Esophagus (tissue), 2 donors: ENCODE results near the gene HSPA1A. TPM values are rescaled to one million over a fixed set of nuclear protein-coding genes. Genes with fewer than 3 reads are reported as not detected.
"Not testable (repeated sequence)": the region's sequence is repeated elsewhere in the genome, so short reads cannot be mapped to it uniquely, and the experiment has no call there.

ENCODE experiments used
- H3K27ac ChIP-seq, 2 donors: one replicate each; pipeline ENCODE4 v1.5.1; 2013; ENCODE audit warnings: low read depth in 2 of 2, mild to moderate bottlenecking in 2 of 2, inconsistent platforms in 1 of 2, low read length in 1 of 2, moderate library complexity in 1 of 2
- H3K27me3 ChIP-seq, 2 donors: one replicate each; pipeline ENCODE4 v1.6.1; 2013; ENCODE audit warnings: low read length in 2 of 2, control low read depth in 1 of 2, mild to moderate bottlenecking in 1 of 2; ENCODE audit not compliant: insufficient read depth in 2 of 2, control insufficient read depth in 1 of 2
- H3K36me3 ChIP-seq, 2 donors: one replicate each; pipeline ENCODE4 v1.6.1; 2013; ENCODE audit warnings: low read length in 1 of 2; ENCODE audit not compliant: control insufficient read depth in 2 of 2, insufficient read depth in 2 of 2
- H3K4me1 ChIP-seq, 2 donors: one replicate each; pipeline ENCODE4 v1.6.1; 2013; ENCODE audit warnings: low read length in 1 of 2; ENCODE audit not compliant: control insufficient read depth in 2 of 2, insufficient read depth in 2 of 2
- H3K4me3 ChIP-seq, 2 donors: one replicate each; pipeline ENCODE4 v1.5.1; 2013; ENCODE audit warnings: low read length in 2 of 2, mild to moderate bottlenecking in 2 of 2, low read depth in 1 of 2, moderate library complexity in 1 of 2
- H3K9me3 ChIP-seq, 2 donors: one replicate each; pipeline ENCODE4 v1.6.1; 2013; ENCODE audit warnings: mild to moderate bottlenecking in 2 of 2, low read depth in 1 of 2, low read length in 1 of 2, moderate library complexity in 1 of 2; ENCODE audit not compliant: control insufficient read depth in 2 of 2, insufficient read depth in 1 of 2
- WGBS, 2 donors: extraction: QIAGEN DNeasy Blood & Tissue Kit; methylation state at CpG; one replicate each; pipeline ENCODE4 v1.1.7; 2013; 5-methylcytosine and 5-hydroxymethylcytosine counted together
- polyA plus RNA-seq, 2 donors: library from polyadenylated mRNA; stranded (reverse); fragments of 200-250 nt; gene quantifications; one replicate each; pipeline ENCODE4 v1.2.3, GENCODE V29; 2013
- donor health status: healthy with polysubstance abuse.
- donor health status: Bipolar disorder and iron deficiency.

Gene HSPA1A
- polyA plus RNA-seq, 2 donors = 105 to 125 TPM

DNA sequence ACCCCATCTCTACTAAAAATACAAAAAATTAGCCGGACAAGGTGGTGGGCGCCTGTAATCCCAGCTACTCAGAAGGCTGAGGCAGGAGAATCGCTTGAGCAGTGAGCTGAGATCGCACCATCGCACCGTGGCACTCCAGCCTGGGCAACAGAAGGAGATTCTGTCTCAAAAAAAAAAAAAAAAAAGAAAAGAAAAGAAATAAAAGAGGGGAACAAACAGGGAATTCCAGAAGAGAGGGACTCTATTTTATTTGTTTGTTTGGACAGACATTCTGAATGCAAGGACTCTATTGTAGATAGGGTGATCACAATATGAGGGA, 21.5 kb upstream of the HSPA1A start:
- not testable (repeated sequence) for H3K4me1 ChIP-seq, H3K27me3 ChIP-seq, H3K9me3 ChIP-seq, H3K36me3 ChIP-seq, H3K4me3 ChIP-seq, H3K27ac ChIP-seq
- 91 to 96% methylated on average over 6 of the region's 6 CpGs for WGBS, 2 donors

DNA sequence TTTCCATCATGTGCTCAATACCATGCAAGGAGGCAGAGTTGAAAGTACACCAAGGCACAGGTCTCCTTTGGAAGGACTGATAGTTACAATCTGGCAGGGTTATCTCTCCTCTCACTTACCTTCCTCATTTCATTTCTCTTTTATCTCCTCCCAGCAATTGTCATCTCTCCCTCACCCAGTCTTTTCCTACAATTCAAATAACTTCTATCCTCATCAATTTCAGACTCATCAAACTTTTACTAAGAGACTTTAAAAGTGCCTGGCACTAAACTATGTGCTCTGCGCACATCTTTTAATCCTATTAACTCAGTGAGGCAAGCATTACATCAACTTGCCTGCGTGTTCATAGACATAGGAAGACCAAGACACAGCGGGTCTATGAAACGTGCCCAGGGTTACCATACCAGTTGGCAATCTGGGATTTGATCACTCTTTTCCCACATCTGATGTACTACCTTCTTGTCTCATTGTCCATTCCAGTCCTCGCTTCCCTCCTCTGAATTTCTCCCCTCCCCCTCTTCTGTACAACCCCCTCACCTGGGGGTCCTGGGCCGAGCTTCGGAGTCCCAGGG, 21.0 kb upstream of the HSPA1A start:
- no peaks in the 10 kb centered on the region for H3K9me3 ChIP-seq
- peaks cover 0 to 2% of the 10 kb centered on the region in 2 donors for H3K4me1 ChIP-seq
- peaks cover 0 to 9% of the 10 kb centered on the region in 2 donors for H3K36me3 ChIP-seq
- 7 to 15% methylated on average over 7 of the region's 7 CpGs for WGBS, 2 donors
- peak overlapping the region; percentile 94 to 96 for H3K27ac ChIP-seq
- peak overlapping the region; percentile 91 to 95 for H3K4me3 ChIP-seq
- H3K27me3 ChIP-seq = no peaks in the 10 kb centered on the region

DNA sequence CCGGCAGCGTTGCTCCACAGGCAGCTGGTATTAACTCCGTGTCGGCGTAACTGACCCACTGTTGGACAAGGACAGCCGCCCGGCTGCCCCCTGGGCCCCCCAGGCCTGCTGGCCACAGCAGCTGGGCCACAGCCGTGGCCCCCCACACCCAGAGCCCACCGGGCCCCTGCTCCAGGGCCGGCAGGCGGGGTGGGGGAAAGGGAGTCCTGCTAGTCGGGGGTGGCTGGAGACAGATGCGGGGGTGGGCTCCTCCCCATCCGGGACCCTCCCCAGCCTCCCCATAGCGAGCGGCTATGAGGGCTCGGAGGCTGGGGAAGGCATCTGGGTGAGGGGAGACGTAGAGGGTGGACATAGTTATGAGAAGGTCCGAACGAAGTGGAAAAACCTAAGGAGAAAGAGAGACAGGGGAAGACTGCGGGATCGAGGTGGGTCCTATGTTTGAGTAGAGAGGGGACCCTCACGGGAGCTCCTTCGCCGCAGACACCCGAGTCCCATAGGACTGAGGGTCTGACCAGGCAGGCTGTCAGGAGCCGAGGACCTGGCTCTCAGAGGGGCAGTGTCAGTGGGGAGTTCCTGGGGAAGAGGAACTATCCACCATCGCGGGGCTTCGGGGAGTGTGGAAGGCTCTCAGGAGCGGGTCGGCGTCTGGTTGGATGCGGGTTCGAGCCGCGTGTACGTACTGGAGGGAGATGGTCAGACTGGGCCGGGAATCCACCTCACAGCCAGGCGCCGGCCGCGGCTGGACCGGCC, 20.3 kb upstream of the HSPA1A start:
- 1% methylated on average over 43 to 44 of the region's 44 CpGs for WGBS, 2 donors
- Histone ChIP-seq H3K9me3 (no peaks in the 10 kb centered on the region), H3K27me3 (no peaks in the 10 kb centered on the region), H3K27ac (peak overlapping the region; percentile 94 to 96), H3K4me3 (peak overlapping the region; percentile 91 to 95), H3K36me3 (peaks cover 0 to 7% of the 10 kb centered on the region in 2 donors), H3K4me1 (peaks cover 0 to 2% of the 10 kb centered on the region in 2 donors)

DNA sequence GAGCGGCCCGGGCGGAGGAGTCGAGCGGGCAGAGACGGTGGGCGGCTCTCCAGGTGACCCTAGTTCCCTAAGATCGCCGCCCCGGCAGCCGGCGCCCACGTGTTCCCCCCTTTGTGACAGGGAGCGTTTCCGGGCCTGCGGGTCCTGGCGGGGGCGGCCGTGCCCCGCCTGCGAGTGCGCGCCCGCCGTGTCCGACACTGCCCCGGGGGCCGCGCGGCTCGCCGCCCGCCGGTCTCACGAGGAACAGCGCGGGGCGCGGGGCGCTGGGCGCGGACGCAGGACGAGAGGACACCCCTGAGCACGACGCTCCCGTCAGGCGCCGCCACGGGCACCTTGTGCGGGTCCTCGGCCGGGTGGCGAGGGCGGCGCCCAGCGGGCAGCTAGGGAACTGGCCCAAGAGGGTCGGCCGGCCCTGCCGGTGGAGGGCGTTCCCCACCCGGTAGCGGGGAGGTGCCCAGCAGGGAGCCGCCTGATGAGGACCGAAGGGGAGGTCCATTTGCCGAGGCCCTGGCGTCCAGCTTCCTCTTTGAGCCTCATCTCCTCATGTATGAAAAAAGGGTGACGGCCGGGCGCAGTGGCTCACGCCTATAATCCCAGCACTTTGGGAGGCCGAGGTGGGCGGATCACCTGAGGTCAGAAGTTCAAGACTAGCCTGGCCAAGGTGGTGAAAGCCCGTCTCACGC, 19.6 kb upstream of the HSPA1A start, which contains the start of gene VARS1:
VARS1 (minus strand) TSS at position 137 of the 683 bp plus-strand sequence. CDS start 535 bp downstream, outside the sequence.
- Histone ChIP-seq H3K4me1 (peaks cover 0 to 2% of the 10 kb centered on the region in 2 donors), H3K4me3 (peak within 1 kb of the TSS; percentile 91 to 95), H3K27ac (peak within 1 kb of the TSS; percentile 94 to 96), H3K27me3 (no peaks in the 10 kb centered on the region), H3K9me3 (no peaks in the 10 kb centered on the region), H3K36me3 (peaks cover 0 to 7% of the 10 kb centered on the region in 2 donors)
- 1% methylated on average over 74 to 75 of the region's 75 CpGs for WGBS, 2 donors

DNA sequence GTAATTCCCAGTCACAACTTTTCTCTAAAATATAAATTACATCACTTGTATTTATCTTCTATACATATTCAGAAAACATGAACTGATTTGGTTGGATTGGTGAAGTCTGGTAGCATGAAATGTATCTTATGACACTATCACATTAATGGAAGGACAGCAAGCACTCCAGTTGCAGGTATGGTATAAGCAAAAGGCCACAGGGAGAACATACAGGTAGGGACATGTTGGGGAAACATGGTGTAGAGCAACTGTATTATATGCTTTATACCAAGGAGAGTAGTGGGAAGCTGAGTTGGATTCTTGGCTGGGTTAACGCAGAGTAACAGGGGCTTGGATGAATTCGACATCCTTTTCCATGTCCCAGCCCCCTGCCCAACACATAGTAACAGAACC, 18.4 kb upstream of the HSPA1A start:
- 57 to 61% methylated on average over 2 of the region's 2 CpGs for WGBS, 2 donors
- Histone ChIP-seq H3K4me3 (no peak overlapping the region), H3K4me1 (no peaks in the 10 kb centered on the region), H3K36me3 (peaks cover 0 to under 1% of the 10 kb centered on the region in 2 donors), H3K9me3 (no peaks in the 10 kb centered on the region), H3K27ac (peak overlapping the region; percentile 14 to 41), H3K27me3 (no peaks in the 10 kb centered on the region)

DNA sequence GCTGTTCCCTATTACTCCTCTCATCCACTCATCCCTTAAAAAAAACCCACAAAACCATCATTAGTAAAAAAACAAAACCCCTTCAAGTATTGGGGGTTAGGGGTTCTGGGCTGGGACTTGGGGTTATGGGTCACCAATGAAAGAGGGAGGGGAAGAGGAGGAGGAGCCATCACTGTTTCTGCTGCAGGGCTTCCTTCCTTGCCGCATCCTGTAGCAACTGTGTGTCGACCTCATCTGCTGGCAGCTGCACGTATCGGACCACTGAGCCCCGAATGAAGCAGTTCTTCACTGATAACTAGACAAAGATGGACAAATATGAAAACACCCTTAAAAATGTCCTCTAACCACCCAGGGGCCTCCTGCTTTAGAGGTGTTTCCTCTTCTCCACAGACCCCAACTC, 17.8 kb upstream of the HSPA1A start:
- no peaks in the 10 kb centered on the region for H3K4me1 ChIP-seq
- H3K27me3 ChIP-seq = no peaks in the 10 kb centered on the region
- no peak overlapping the region for H3K4me3 ChIP-seq
- H3K27ac ChIP-seq = peak overlapping the region; percentile 33 to 41
- 50 to 59% methylated on average over 5 of the region's 5 CpGs for WGBS, 2 donors
- no peaks in the 10 kb centered on the region for H3K9me3 ChIP-seq
- no peaks in the 10 kb centered on the region for H3K36me3 ChIP-seq

DNA sequence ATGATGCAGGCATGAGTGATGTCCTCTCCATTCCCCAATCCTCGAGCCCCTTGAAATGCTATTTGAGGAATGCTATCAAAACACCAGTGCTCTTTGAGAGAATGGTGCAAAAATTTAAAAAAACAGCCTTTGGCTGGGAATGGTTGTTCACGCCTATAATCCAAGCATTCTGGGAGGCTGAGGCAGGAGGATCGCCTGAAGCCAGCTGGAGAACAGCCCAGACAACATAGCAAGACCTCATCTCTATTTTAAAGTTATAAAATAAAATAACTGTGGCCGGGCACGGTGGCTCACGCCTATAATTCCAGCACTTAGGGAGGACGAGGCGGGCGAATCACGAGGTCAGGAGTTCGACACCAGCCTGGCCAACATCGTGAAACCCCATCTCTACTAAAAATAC, 15.6 kb upstream of the HSPA1A start:
- WGBS, 2 donors = 81 to 84% methylated on average over 12 of the region's 12 CpGs
- Histone ChIP-seq H3K4me3 (no peak overlapping the region), H3K4me1 (no peaks in the 10 kb centered on the region), H3K9me3 (no peaks in the 10 kb centered on the region), H3K27ac (no peak overlapping the region), H3K36me3 (no peaks in the 10 kb centered on the region), H3K27me3 (no peaks in the 10 kb centered on the region)

DNA sequence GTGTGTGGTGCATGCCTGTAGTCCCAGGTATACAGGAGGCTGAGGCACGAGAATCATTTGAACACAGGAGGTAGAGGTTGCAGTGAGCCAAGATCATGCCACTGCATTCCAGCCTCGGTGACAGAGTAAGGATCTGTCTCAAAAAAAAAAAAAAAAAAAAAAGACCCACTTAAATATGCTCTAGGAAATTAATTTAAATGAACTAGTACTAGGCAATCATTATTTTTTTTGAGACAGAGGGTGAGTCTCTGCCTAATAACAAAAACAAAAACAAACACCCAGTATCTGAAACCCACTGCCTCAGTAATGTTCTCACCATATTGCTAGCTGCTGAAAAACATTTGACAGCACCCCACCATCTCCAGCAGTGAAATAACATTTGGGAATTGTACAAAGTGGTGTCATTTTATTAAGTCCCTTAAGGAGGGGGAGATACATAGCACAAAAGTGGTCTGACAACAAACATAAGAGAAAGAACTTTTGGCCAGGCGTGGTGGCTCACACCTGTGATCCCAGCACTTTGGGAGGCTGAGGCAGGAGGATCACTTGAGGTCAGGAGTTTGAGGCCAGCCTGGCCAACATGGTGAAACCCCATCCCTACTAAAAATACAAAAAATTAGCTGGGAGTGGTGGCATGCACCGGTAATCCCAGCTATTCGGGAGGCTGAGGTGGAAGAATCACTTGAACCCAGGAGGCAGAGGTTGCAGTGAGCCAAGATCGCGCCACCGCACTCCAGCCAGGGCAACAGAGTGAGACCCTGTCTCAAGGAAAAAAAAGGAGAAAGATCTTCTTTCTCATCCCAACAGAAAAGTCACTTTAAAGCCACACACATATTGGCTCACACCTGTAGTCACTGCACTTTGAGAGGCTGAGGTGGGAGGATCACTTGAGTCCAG, 14.1 kb upstream of the HSPA1A start:
- not testable (repeated sequence) for H3K27me3 ChIP-seq, H3K27ac ChIP-seq, H3K4me3 ChIP-seq, H3K36me3 ChIP-seq, H3K9me3 ChIP-seq, H3K4me1 ChIP-seq
- WGBS, 2 donors = 94 to 95% methylated on average over 8 of the region's 8 CpGs

DNA sequence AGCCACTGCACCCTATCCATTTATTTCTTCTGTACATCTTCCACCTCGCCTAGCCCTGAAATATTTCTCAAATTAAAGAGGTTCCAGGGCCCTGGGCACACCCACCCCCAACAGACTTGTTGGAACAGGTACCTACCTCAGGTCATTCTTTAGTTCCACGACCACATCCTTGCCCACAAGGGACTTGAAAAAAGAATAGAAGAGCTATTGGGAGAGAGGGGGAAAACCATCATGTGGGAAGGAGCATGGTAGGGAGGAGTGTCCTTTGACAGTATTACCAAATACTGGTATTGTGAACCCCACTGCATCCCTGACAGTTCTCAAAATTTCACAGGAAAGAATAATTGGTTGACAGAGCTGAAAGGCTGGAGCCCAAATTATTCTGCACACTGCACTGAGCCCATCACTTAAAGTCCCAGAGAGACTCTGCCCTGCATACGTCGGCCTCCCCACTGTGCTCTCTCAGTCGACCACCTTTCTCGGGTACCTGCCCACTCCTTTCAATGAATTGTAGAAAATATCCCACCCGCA, 9.3 kb upstream of the HSPA1A start:
- Histone ChIP-seq H3K27me3 (no peaks in the 10 kb centered on the region), H3K36me3 (no peaks in the 10 kb centered on the region), H3K4me3 (peak overlapping the region; percentile 60 to 69), H3K9me3 (no peaks in the 10 kb centered on the region), H3K27ac (peak overlapping the region; percentile 94 to 97), H3K4me1 (peaks cover 0 to 2% of the 10 kb centered on the region in 2 donors)
- WGBS, 2 donors = 6 to 10% methylated on average over 7 of the region's 7 CpGs
